Uterus (tissue), 2 donors: Measurements from ENCODE around the gene RIT2.

Experiments
- POLR2A ChIP-seq, 2 donors: fragments of 450-650 bp; IDR thresholded peaks; one replicate each; pipeline ENCODE4 v1.6.1; 2016; ENCODE audit warnings: antibody characterized with exemption in 2 of 2, mild to moderate bottlenecking in 1 of 2, moderate library complexity in 1 of 2
- TF ChIP-seq, protein P1 (sequence below), 4 experiments: fragments of 200-600 bp in 2 of 4; fragments of 450-650 bp in 2 of 4; sonication (generic) in 2 of 4; IDR thresholded peaks; one replicate each; pipeline ENCODE4 v1.5.1; 2016 to 2019; ENCODE audit warnings: antibody characterized with exemption in 4 of 4, mild to moderate bottlenecking in 2 of 4, moderate library complexity in 1 of 4

DNA sequence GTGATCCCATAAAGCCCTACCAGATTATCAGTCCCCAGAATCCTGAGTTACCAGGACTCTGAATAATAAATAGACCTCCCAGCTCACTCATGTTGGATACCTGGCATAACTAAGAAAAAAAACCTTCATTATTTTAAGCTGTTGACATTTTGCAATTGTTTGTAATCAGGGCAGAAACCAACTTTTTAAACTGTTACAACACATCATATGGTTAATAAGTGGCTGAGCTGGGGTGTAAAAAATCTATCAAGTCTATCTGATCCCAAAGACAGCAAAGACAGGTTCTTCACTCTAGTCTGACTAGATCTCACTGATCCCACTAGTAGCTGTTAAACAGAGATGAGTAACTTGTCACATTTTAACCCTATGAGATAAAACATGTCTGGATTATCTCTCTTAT, 370.3 kb downstream of the RIT2 start:
- TF ChIP-seq, protein P1, sequence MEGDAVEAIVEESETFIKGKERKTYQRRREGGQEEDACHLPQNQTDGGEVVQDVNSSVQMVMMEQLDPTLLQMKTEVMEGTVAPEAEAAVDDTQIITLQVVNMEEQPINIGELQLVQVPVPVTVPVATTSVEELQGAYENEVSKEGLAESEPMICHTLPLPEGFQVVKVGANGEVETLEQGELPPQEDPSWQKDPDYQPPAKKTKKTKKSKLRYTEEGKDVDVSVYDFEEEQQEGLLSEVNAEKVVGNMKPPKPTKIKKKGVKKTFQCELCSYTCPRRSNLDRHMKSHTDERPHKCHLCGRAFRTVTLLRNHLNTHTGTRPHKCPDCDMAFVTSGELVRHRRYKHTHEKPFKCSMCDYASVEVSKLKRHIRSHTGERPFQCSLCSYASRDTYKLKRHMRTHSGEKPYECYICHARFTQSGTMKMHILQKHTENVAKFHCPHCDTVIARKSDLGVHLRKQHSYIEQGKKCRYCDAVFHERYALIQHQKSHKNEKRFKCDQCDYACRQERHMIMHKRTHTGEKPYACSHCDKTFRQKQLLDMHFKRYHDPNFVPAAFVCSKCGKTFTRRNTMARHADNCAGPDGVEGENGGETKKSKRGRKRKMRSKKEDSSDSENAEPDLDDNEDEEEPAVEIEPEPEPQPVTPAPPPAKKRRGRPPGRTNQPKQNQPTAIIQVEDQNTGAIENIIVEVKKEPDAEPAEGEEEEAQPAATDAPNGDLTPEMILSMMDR (IDR thresholded peaks at IDR 0.05), result no peak
- no peak for TF ChIP-seq POLR2A (IDR thresholded peaks at IDR 0.05)
